Kidney epithelial cell (primary cell): Measurements from ENCODE around the gene MYL9. TPM values are rescaled to one million over a fixed set of nuclear protein-coding genes. Genes with fewer than 3 reads are reported as not detected.

Source experiments
- DNase-seq: peaks from one replicate; pipeline ENCODE4 v3.0.0-alpha.2; 2010; ENCODE audit warnings: low read depth
- H3K27me3 ChIP-seq: 2 replicates; pipeline ENCODE4 v1.6.0; 2011; ENCODE audit warnings: low read length; ENCODE audit not compliant: control insufficient read depth, insufficient read depth
- H3K36me3 ChIP-seq: 2 replicates; pipeline ENCODE4 v1.5.1; 2011; ENCODE audit warnings: low read length; ENCODE audit not compliant: control insufficient read depth, insufficient read depth
- H3K4me3 ChIP-seq: 2 replicates; pipeline ENCODE4 v1.5.1; 2011; ENCODE audit warnings: low read depth, mild to moderate bottlenecking, control low read depth, low read length
- CTCF ChIP-seq: IDR thresholded peaks from 2 replicates; pipeline ENCODE4 v1.5.1; 2011; ENCODE audit warnings: mild to moderate bottlenecking, moderate library complexity, low read length, control low read depth, inconsistent platforms; ENCODE audit not compliant: insufficient read depth, poor library complexity, severe bottlenecking
- total RNA-seq: library from RNA; depleted of rRNA; stranded (reverse); fragments of >200 nt; gene quantifications from 2 replicates; pipeline ENCODE4 v1.2.3, GENCODE V29; 2015

Gene MYL9
- total RNA-seq, 1 donor from 2014 or later = 58.5 TPM

- Histone ChIP-seq H3K4me3 (peak overlapping the region; percentile 81), H3K36me3 (no peaks in the 10 kb centered on the region), H3K27me3 (no peaks in the 10 kb centered on the region)
- TF ChIP-seq CTCF = no peak
- DNase-seq = no peak
Measured at GRCh38 chr20:36574366-36575135, 33.2 kb downstream of the MYL9 start.

- no peak for TF ChIP-seq CTCF
- no peak for DNase-seq
- no peak overlapping the region for H3K4me3 ChIP-seq
- no peaks in the 10 kb centered on the region for H3K36me3 ChIP-seq
- H3K27me3 ChIP-seq = no peaks in the 10 kb centered on the region
Measured at GRCh38 chr20:36576081-36576445, 34.7 kb downstream of the MYL9 start.

GRCh38 chr20:36578356-36579041, 37.2 kb downstream of the MYL9 start:
- DNase-seq = no peak
- Histone ChIP-seq H3K27me3 (no peaks in the 10 kb centered on the region), H3K4me3 (no peak overlapping the region), H3K36me3 (no peaks in the 10 kb centered on the region)
- TF ChIP-seq CTCF = no peak

GRCh38 chr20:36579996-36580545, 38.8 kb downstream of the MYL9 start:
- TF ChIP-seq CTCF = no peak
- peak; percentile 71 for DNase-seq
- no peaks in the 10 kb centered on the region for H3K36me3 ChIP-seq

GRCh38 chr20:36582322-36582721, 41.0 kb downstream of the MYL9 start:
- DNase-seq = no peak
- TF ChIP-seq CTCF = no peak
- Histone ChIP-seq H3K36me3 (no peaks in the 10 kb centered on the region), H3K4me3 (no peak overlapping the region), H3K27me3 (no peaks in the 10 kb centered on the region)

More at GRCh38 chr20:36579996-36580545, 38.8 kb downstream of the MYL9 start:
- Histone ChIP-seq H3K4me3 (no peak overlapping the region), H3K27me3 (no peaks in the 10 kb centered on the region)
